NCI-H774 (cell line): ENCODE data around the gene GPR153.
"Not testable (repeated sequence)": the region's sequence is repeated elsewhere in the genome, so short reads cannot be mapped to it uniquely, and the experiment has no call there.

Source experiments
- DNase-seq: peaks from one replicate; lab custom pipeline; 2025; lab: John Stamatoyannopoulos, UW

The GPR153 gene

DNA sequence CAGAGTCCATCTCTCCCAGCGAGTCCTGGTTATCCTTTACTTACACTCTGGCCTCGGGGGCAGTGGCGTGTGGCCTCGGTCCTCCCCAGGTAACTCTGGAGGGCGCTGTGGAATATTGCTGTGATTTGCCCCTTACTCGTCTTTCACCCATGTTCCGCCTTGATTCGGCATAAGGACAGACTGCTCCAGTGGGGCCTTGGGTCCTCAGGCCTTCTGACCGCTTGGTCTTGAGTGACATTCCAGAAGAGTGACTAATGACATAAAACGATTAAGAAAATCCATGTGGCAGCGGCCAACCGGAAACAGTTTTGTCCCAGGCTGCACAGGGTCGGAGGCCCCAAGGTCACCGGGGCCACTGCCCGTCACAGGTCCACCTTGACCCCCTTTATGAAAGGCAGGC is 36.2 kb downstream of the GPR153 start:
- no peak for DNase-seq

DNA sequence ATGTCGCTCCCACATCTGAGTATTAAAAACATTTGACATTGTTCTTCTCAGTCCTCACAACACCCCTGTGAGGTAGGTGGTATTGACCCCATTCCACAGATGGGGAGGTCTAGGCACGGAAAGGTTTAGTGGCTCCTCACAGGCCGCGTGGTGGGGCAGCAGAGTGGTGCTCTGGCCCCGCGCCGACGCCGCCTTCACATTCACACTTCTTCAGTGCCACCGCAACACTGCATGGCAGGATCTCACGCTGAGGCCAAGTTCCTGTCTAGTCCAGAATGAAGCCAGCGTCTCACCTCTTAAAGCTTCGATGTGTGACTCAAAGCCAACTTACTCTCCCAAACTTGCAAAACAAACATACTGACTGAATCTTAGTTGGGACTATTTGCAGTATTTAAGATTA is 37.3 kb downstream of the GPR153 start:
- no peak for DNase-seq

DNA sequence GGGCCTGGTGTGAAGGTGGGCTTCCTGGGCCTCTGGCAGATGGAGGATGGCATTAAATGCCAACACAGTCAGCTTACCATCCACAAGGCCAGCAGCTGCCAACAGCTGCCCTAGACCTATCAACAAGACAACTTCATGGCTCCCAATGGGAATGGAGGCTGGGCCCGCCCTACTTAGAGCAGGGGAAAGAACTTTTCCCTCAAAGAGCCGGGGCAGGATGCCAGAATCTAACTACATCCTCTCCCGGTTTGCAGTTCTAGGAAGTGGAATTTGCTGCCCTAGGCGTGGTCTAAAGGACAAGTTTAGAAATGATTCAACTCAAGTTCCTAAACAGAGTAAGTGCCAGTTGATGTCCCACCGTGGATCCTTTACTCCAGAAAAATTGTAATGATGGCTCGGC is 38.3 kb downstream of the GPR153 start:
- DNase-seq = no peak

DNA sequence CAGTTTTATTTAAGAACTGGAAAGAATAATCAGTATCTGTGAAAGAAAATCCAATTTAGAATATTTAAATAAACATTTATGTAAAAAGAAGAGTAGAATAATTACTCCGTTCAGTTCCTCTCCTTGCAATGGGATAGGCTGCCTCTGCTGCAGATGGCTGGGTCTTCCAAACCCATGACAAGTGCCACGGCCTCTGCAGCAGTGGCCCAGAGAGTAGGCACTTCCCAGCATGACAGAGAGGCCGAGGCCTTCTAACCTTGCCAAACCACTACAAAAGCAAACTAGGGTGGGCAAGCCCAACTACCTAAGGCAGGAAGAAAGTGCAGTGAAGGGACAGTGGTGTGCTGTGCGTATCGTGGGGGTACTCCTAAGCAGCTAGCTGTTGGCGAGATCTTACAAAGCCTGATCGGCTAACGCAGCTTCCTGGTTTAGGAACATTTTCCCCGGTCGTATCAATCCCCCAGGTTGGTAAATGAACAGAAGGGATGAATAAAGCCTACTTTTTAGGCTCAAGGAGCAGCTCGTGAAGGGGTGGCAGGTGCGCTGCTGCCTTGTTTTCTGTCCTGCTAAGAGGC is 39.6 kb downstream of the GPR153 start:
- DNase-seq = no peak

DNA sequence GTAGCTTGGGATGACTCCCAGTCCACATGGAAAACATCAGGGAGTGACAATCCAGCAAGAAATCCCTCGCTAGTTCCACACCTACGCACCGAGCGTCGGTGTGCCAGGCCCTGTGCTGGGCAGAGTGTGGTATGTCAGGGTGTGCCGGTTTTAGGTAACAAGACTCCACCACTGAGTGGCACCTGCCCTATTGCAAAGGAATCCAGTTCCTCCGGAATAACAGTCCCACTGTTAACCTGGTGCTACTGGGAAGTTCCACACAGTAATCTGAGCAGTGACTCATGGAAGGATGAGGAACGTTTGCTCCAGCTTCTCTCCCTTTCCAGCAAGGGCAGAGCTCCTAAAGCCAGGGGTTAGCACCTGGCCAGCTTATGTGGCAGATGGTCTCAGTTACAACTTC is 40.7 kb downstream of the GPR153 start:
- DNase-seq = no peak

DNA sequence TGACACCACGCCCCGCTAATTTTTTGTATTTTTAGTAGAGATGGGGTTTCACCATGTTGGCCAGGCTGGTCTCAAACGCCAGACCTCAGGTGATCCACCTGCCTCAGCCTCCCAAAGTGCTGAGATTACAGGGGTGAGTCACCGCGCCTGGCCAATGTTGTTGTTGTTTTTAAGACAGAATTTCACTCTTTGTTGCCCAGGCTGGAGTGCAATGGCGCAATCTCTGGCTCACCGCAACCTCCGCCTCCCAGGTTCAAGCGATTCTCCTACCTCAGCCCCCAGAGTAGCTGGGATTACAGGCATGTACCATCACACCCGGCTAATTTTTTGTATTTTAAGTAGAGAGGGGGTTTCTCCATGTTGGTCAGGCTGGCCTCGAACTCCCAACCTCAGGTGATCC is 41.3 kb downstream of the GPR153 start:
- DNase-seq = not testable (repeated sequence)

DNA sequence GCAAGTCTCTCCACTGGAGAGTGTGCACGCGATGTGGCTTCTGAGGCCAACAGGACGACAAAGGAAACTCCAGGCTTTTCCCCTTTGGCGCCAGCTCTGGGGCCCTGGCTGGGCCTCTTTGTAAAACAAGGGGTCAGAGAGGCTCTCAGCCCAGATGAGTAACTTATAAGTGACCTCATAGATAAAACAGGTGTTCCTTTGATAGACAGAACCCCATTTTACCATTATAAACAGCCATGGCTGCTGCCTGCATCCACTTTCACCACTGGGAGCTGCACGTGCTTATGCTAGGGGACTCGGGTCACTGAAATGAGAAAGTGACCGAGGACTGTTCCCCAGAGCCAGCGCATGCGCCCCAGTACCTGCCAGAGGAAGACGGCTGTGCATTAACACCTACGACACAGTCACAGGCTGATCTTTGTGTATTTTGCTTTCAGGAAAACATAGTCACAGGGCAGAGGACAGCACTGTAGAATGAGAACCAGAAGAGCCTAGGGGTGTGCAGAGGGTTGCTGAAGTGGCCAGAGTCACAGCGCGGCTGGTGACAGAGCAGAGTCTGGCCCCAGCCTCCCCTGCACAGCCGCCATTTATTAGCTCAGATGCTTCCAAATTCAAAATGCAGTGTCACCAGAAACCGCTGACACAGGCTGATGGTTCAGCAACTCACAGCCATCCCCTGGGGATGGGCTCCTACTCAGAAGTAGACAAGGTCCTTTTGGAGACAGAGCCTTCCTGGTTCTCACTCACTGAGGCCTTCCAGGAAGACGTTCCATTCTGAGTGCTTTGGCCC is 42.3 kb downstream of the GPR153 start:
- DNase-seq = no peak

DNA sequence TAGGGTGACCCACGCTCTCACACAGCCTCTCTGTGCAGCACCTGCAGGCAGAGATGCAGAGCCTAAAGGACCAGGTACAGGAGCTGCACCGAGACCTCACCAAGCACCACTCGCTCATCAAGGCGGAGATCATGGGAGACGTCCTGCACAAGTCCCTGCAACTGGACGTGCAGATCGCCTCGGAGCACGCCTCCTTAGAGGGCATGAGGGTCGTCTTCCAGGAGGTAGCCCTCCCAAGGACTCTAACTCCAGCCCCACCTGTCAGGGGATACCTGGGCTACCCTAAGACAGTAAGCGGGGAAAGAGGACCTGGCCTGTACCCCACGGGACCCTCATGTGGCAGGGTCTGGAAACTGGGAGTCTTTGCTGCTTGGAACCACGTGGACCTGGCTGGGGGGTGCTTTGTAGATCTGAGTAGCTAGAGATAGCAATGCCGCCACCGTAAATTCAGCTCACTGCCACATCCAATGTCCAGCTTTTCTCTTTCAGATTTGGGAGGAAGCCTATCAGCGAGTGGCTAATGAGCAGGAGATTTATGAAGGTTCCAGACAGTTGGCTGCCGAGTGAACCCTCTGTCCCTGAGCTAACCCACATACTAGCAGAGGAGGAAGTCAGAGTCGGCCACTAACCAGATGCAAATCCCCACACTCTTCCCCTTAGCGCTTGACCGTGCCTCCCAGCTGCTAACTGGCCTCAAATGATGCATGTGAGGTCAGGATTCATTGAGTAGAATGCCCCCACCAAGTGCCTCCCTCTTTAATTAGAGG is 48.5 kb downstream of the GPR153 start:
- no peak for DNase-seq

DNA sequence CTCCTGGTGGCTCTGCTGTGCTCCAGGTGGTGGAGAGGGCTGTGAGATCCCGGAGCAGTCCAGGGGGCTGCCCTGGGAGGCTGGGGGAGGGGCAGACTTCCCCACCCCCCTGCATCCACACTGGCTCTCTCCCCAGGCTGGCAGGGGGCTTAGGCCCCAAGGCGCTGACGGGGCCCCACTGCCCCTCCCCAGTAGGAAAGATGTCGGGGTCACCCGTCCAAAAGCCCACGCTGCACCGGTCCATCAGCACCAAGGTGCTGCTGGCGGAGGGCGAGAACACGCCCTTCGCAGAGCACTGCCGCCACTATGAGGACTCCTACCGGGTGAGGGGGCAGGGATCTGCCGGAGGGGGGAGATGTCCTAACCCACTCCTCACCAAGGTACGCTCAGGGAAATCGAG is 49.2 kb downstream of the GPR153 start:
- no peak for DNase-seq

DNA sequence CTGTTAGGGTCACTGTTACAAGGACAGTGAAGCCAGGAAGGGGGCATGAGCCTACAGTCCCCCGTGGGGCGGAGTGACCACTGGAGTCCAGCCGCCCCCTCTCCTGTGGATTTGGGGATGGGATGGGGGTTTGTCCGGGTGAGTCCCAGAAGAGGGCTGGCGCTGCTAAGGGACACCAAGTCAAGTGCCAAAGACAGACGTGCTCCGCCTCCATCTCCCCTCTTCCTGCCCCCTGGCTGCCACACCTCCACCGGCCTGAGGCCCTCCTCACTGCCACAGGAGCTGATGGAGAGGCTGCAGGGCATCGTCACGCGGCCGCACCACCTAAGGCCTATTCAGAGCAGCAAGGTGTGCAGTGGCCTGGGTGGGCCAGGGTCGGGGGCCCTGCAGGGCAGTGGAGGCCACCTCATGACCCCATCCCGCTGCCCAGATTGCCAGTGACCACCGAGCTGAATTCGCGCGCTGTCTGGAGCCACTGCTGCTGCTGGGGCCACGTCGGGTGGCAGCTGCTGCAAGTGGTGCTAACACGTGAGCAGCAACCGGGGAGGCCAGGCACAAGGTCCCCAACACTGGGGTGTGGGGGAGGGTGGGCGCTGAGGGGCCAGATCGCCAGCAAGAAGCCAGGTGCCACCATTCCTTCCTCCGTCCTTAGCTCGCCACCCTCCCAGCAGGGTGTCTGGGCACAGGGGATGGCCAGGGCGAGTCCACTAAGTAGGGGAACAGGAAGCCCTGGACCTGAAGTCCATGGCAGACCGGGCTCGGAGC is 50.1 kb downstream of the GPR153 start:
- DNase-seq = no peak

DNA sequence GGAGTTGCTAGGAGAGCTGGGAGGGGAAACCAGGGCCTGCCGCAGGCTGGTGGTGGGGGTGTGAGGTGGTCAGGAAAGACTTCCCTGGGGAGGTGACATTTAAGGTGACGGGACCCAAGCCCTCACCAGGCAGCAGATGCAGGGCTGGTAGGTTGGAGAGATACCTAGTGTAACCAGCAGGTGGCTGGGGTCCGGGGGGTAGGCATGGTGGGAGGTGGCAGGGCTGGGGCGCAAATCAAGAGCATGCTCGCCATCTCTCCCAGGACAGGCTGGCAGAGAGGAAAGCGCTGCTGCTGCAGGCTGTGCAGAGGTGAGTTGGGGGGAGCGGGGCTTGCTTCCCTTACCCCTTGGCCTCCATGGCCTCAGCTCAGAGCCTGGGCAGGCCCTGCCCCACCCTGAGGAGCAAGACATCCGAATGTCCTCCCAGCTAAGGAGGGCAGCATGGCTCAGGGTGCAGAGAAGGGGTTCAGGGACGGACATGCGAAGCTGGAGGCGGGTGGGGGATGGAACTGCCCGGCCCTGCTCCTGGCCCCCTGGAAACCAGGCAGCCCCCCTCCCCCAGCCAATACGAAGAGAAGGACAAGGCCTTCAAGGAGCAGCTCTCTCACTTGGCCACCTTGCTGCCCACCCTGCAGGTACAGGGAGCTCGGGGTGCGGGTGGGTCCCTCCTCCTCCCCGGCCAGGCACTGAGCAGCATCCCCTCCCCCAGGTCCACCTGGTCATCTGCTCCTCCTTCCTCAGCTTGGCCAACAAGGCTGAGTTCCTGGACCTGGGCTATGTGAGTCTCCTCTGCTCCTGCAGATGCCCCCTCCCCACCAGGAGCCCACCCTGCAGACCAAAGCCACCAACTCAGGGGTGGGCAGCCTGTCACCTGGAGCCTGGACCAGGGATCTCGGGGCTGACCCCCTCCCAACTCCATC is 51.0 kb downstream of the GPR153 start:
- no peak for DNase-seq

DNA sequence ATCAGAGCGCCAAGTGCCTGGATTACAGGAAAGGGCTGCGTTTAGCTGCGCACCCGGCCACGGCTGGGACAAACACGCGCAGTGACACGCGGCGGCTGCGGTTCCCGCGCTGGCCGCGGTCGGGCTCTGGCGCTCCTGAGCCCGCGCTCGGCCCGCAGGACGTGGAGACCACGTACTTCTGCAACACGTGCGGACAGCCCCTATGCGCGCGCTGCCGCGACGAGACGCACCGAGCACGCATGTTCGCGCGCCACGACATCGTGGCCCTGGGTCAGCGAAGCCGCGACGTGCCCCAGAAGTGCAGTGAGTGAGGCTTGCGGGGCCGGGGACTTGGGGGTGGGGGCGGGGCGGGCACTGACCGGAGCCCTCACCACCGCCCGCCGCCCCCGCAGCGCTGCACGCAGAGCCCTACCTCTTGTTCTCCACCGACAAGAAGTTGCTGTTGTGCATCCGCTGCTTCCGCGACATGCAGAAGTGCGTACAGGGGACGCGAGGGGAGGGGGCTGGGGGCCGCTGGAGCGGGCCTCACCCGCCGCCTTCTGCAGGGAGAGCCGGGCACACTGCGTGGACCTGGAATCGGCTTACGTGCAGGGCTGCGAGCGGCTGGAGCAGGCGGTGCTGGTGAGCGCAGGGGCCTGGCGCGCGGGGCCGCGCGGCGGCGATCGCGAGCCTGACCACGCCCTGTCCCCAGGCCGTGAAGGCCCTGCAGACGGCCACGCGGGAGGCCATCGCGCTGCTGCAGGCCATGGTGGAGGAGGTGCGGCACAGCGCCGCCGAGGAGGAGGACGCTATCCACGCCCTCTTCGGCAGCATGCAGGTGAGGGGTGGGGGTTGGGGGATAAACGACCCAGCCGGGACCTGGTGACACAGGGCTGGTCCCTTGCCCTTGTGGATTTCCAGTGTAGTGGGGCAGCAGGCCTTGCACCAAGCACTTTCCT is 51.9 kb downstream of the GPR153 start:
- DNase-seq = no peak

DNA sequence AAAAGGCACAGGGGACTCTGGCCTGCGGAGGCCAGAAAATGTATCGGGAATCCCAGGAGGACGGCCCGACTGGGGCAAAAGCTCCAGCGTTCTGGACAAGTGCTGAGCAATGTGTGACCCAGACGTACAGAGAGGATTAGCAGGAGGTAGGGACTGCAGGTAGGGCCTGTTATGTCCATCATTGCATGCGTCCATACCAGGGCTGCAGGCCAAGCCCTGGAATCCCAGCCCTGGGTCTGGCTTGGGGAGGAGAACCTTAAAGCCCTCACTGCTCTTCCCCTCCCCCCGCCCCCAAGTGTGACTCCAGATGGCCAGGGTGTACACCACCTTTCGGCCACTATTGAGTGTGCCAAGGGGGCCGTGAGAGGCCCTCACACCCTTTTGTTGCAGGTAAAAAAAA is 53.0 kb downstream of the GPR153 start:
- no peak for DNase-seq

DNA sequence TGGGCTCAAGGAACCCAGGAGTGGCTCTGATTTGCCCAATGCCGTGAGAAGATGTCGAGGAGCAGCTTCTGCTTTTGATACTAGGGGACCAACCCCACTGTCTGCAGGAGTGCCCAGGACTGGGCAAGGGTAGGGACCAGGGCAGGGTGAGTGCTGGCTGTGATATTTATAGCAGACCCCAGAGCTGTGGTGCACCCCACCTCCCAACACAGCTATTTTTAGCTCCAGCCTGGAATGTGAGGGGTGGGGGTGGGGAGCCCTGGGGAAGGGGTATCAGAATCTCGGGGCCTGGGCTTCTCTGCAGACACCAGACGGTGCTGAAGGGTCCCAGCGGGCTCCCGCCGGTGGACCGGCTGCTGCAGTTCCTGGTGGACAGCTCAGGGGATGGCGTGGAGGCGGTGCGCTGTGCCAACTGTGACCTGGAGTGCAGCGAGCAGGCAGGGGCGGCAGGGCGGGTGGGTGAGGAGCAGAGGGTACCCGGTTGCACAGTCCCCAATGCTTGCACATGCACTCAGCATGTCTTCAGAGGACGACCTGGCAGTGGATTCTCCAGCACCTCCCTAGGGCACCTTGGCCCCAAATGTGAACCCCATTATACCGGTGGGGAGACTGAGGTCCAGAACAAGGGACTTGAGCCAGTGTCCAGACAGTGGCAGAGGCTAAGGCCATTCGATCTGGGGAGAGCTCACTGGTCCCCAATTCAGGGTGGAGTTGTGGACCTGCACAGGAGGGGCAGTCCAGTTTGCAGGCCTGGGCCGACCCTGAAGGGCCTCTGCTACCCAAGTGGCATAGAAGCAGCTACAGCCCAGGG is 53.6 kb downstream of the GPR153 start:
- DNase-seq = no peak

DNA sequence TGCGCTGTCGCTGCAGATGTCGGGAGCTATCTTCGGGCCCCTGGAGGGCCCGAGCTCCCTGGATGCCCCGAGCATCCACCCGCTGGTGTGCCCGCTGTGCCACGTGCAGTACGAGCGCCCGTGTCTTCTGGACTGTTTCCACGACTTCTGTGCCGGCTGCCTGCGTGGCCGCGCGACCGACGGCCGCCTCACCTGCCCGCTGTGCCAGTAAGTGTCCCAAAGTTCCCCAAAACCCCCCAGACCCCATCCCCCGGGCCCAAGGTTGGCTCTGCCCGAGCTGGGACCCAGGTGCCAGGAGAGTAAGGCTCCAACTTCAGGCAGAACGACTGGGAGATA is 54.4 kb downstream of the GPR153 start:
- DNase-seq = no peak

DNA sequence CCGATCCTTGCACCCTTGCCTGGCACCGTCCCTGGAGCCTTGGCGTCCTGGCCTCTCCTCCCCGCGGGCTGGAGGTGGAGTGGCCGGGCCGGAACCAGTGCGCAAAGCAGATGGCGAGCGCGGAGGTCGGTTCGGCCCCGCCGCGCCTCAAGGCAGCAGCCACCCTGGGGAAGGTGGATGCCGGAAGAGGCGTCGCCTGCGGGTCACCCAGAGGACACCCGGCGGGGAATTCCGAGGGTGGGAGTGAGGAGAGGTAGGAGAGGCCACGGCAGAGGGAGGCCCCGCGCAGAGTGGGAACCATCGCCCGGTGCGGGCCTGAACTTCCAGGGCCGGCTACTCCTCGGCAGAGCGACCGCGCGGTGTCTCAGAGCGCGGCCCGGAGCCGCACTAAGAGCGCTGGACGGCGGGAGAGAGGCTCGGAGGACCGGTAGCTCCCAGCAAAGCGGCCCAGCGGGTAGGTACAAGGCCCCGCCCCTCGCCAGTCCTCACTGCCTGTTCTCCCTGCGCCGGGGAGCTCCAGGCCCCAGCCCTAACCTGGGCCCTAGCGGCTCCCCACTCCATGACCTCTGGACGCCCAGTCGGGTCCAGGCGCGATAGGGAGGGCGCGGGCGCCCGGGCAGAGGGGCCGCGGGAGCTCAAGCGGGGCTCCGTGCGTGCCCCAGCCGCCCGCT is 54.9 kb downstream of the GPR153 start, which contains the start of gene RNF207:
Gene RNF207, plus strand, starts transcription at position 271 of the 671 bp plus-strand sequence. CDS start 417 bp downstream, outside the sequence.
- no peak for DNase-seq

DNA sequence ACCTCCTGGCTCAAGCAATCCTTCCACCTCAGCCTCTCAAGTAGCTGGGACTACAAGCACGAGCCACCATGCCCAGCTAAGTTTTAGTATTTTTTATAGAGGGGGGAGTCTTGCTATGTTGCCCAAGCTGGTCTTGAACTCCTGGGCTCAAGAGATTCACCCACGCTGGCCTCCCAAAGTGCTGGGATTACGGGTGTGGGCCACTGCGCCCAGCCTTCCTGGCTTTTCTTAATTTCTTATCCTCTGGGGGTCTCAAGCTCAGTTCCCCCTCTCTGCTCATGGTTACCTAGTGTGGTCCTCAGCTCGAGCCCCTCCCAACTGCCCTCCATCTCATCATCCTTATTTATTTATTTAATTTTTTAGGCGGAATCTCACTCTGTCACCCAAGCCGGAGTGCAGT is 58.6 kb downstream of the GPR153 start:
- DNase-seq = no peak

DNA sequence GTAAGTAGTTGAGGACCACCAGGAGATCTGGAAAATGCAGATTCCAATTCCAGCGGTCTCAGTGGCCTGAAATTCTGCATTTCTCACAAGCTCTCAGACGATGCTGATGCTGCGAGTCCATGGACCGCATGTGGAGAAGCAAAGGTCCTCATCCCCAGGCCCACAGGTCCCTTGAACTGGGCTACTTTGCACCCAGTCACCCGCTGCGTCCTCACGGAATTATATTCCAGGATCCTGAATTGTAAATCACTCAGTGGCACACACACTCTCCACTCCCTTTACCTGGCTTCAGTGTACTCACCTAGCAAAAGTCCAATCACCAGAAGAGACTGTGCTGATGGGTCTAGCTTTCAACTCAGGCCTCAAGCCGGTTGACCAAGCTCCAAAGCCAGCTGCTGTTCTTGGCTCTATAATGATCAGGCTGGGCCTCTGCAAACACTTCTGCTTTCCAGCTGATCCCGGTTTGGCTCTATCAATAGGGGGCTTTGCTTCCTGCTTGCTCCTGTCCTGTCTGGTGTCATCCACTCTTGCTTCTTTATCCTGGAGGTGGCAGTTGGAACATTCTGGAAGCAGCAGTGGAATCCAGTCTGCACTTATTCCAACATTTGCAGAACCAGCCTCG is 60.6 kb downstream of the GPR153 start:
- no peak for DNase-seq
